ENCODE results near the gene CRISPLD2.

CRISPLD2 gene

DNA sequence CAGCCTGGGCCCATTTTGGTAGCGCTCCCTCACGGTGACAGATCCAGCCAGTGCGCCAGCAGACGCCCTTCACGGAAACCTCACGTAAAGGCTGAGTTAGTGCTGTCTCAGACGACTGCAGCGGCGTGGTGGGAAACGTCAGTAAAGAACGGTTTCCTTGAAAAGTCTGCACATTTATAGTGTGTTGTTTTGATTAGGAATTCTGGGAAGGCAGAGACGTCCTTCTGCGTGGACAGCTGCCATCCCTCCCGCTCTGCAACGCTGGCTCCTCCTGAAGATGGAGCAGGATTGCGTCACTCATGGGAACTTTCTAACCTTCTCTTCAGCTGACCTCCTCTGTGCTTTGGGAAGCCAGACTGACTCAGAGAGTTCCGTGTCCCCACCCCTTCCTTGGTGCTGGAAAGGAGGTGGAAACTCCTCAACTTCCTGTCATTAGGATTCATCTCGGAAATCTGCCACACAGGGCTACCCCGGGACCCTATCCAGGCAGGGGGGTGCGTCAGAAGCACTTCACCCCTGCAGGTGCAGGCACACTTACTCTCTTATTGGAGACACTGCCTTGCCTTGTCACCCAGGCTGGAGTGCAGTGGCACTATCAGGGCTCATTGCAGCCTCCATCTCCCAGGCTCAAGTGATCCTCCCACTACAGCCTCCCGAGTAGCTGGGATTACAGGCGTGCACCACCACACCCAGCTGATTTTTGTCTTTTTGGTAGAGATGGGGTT is 24.3 kb upstream of the CRISPLD2 start:
- no peak for TF ChIP-seq CTCF (IDR thresholded peaks at IDR 0.05; ENCODE audit: borderline replicate concordance, insufficient read depth, low read depth, low read length)
- no peak overlapping the region for H3K4me3 ChIP-seq (ENCODE audit: low read depth, low read length)

DNA sequence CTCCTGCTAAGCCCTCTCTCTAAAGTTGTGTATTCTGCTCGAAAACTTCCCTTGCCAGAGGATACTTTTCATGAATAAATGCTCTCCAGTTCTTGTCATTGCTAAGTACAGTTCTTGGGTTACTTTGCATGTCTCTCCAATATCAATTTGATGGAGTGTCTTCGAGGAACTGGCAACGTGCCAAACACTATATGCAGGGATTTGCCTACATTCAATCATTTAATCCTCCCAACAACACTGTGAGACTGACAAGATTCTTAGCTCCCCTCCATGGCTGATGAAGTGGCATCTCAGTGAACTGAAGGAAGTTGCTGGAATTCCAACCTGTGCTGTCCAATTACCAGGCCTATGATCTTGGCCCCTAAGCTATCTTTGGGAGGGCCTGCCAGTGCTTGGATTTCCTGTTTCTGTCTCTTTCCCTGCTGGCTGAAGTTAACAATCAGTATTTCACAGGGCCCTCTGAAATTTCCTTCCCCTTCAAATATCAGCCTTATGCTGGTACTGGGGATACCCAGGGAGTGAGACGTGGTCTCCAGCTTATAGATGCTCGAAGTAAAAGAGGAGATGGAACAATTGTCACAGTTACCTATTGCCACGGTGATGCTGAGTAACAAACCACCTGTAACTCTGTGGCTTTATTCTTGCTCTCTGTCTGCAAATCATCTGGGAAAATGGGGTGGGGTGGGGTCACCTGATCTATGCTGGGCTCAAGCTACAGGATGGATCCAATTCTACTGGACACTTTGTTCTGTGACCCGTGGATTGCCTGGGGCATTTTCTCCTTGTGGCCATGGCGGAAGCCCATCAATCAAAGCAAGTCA is 19.4 kb upstream of the CRISPLD2 start:
- no peak for TF ChIP-seq CTCF (IDR thresholded peaks at IDR 0.05; ENCODE audit: borderline replicate concordance, insufficient read depth, low read depth, low read length)
- no peak overlapping the region for H3K4me3 ChIP-seq (ENCODE audit: low read depth, low read length)

GRCh38 chr16:84803146-84803545 is 16.6 kb upstream of the CRISPLD2 start:
- no peak overlapping the region for H3K4me3 ChIP-seq (ENCODE audit: low read depth, low read length)
- TF ChIP-seq CTCF (IDR thresholded peaks at IDR 0.05; ENCODE audit: borderline replicate concordance, insufficient read depth, low read depth, low read length) = no peak

DNA sequence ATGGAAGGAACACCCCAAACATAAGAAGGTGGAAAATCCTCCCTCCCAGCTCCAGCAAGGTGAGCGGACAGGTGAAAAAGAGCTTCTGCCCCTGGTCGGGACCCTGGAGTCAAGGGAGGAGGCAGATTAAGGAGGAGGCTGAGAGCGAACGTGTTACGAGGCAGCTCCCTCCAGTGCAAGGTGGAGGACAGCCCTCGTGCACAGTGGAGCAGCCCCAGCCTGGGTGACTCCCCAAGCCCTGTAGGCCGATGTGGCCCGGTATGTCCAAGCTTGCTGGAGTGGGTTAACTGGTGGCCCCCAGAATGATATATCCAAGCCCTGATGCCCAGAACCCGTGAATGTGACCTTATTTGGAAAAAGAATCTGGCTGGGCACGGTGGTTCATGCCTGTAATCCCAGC is 15.5 kb upstream of the CRISPLD2 start:
- H3K4me3 ChIP-seq (ENCODE audit: low read depth, low read length) = no peak overlapping the region
- TF ChIP-seq CTCF (IDR thresholded peaks at IDR 0.05; ENCODE audit: borderline replicate concordance, insufficient read depth, low read depth, low read length) = no peak

DNA sequence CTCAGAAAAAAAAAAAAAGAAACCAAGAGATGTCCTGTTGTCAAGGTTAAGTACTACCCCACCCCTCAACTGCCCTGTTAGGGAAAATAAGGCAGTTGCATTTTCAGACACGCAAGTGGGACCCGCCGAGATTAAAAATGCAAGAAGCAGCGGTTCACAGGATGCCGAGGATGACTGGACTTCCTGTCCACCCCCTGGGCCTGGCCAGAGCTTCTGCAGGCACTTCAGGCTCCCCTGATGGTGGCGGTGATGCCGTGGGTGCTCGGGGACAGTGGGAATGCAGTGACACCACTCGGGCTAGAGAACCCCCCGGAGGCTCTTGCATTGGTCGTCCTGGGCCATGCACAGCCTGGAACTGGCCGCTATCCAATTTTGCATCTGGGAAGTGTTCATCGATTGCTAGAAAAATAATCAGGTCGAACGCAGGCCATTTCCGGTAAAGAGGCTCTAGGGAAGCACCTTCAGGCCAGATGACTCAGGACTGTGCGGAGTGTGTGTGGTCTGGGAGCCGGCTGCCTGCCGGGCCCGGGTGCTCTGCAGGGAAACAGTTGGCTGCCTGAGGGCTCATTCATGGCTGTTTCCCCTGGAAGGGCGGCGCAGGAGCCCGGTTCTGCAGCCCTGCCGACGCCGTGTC is 13.4 kb upstream of the CRISPLD2 start:
- H3K4me3 ChIP-seq (ENCODE audit: low read depth, low read length) = no peak overlapping the region
- no peak for TF ChIP-seq CTCF (IDR thresholded peaks at IDR 0.05; ENCODE audit: borderline replicate concordance, insufficient read depth, low read depth, low read length)

GRCh38 chr16:84806890-84807258 is 12.9 kb upstream of the CRISPLD2 start:
- H3K4me3 ChIP-seq (ENCODE audit: low read depth, low read length) = no peak overlapping the region

More at GRCh38 chr16:84806890-84807258, 12.9 kb upstream of the CRISPLD2 start:
- no peak for TF ChIP-seq CTCF (IDR thresholded peaks at IDR 0.05; ENCODE audit: borderline replicate concordance, insufficient read depth, low read depth, low read length)

Data from GM12875 (cell line).